ENCODE measurements around the gene THAP4. TPM values are rescaled to one million over a fixed set of nuclear protein-coding genes. Genes with fewer than 3 reads are reported as not detected.
A peak's percentile ranks its signal among the peaks of the same experiment; 100 is the strongest.

The THAP4 gene
- total RNA-seq, 1 donor from 2014 or later = 46.0 TPM

GRCh38 chr2:241584436-241584835 is 52.5 kb downstream of the THAP4 start:
- H3K27ac Mint-ChIP-seq (ENCODE audit: unreplicated experiment) = peak overlapping the region; percentile 38
- peaks cover 6% of the 10 kb centered on the region for H3K4me1 Mint-ChIP-seq (ENCODE audit: low read depth, unreplicated experiment)
- no peak overlapping the region for H3K4me2 ChIP-seq (ENCODE audit: low read length)
- H3K4me3 ChIP-seq (ENCODE audit: insufficient read depth, low read depth, low read length) = no peak overlapping the region
- no peaks in the 10 kb centered on the region for H3K27me3 Mint-ChIP-seq (ENCODE audit: low read depth, unreplicated experiment)
- FAIRE-seq (no peak), DNase-seq (ENCODE audit: low read depth) (peak; percentile 79)
- H3K36me3 ChIP-seq (ENCODE audit: insufficient read depth, low read length) = peaks cover 15% of the 10 kb centered on the region
- no peaks in the 10 kb centered on the region for H4K20me1 ChIP-seq (ENCODE audit: insufficient read depth, low read length)
- H2AFZ ChIP-seq (ENCODE audit: low read depth, low read length) = no peak overlapping the region
- peaks cover 55% of the 10 kb centered on the region for H3K9me3 Mint-ChIP-seq (ENCODE audit: unreplicated experiment)
- TF ChIP-seq EZH2 (IDR thresholded peaks at IDR 0.05; ENCODE audit: insufficient read depth, low read length) (no peak), CTCF (IDR thresholded peaks at IDR 0.05; ENCODE audit: insufficient read depth, low read depth, low read length) (no peak)
- no peaks in the 10 kb centered on the region for H3K79me2 ChIP-seq (ENCODE audit: insufficient read depth, low read length)
- no peaks in the 10 kb centered on the region for H3K27me3 ChIP-seq (ENCODE audit: insufficient read depth, low read length)
- peak overlapping the region; percentile 21 for H3K27ac ChIP-seq (ENCODE audit: low read depth, low read length)
- peaks cover 19% of the 10 kb centered on the region for H3K9me3 ChIP-seq (ENCODE audit: insufficient read depth, low read depth, low read length)
- H3K36me3 Mint-ChIP-seq (ENCODE audit: low read depth, unreplicated experiment) = peaks cover 59% of the 10 kb centered on the region
- no peaks in the 10 kb centered on the region for H3K4me1 ChIP-seq (ENCODE audit: insufficient read depth, low read length)
- no peak overlapping the region for H3K9ac ChIP-seq (ENCODE audit: low read length)
- H3K4me3 Mint-ChIP-seq (ENCODE audit: unreplicated experiment) = no peak overlapping the region

GRCh38 chr2:241582806-241583205 is 54.2 kb downstream of the THAP4 start:
- peaks cover 15% of the 10 kb centered on the region for H3K36me3 ChIP-seq (ENCODE audit: insufficient read depth, low read length)

More at GRCh38 chr2:241582806-241583205, 54.2 kb downstream of the THAP4 start:
- H3K4me1 ChIP-seq (ENCODE audit: insufficient read depth, low read length) = no peaks in the 10 kb centered on the region
- peaks cover 19% of the 10 kb centered on the region for H3K9me3 ChIP-seq (ENCODE audit: insufficient read depth, low read depth, low read length)
- no peak overlapping the region for H3K27ac ChIP-seq (ENCODE audit: low read depth, low read length)
- TF ChIP-seq EZH2 (IDR thresholded peaks at IDR 0.05; ENCODE audit: insufficient read depth, low read length) = no peak
- no peak for TF ChIP-seq CTCF (IDR thresholded peaks at IDR 0.05; ENCODE audit: insufficient read depth, low read depth, low read length)
- FAIRE-seq (no peak), DNase-seq (ENCODE audit: low read depth) (no peak)
- H3K27ac Mint-ChIP-seq (ENCODE audit: unreplicated experiment) = no peak overlapping the region
- no peak overlapping the region for H3K4me3 Mint-ChIP-seq (ENCODE audit: unreplicated experiment)
- H3K27me3 Mint-ChIP-seq (ENCODE audit: low read depth, unreplicated experiment) = no peaks in the 10 kb centered on the region
- peaks cover 47% of the 10 kb centered on the region for H3K9me3 Mint-ChIP-seq (ENCODE audit: unreplicated experiment)
- no peaks in the 10 kb centered on the region for H3K79me2 ChIP-seq (ENCODE audit: insufficient read depth, low read length)
- H3K4me3 ChIP-seq (ENCODE audit: insufficient read depth, low read depth, low read length) = no peak overlapping the region
- no peaks in the 10 kb centered on the region for H4K20me1 ChIP-seq (ENCODE audit: insufficient read depth, low read length)
- H2AFZ ChIP-seq (ENCODE audit: low read depth, low read length) = no peak overlapping the region
- no peak overlapping the region for H3K9ac ChIP-seq (ENCODE audit: low read length)
- peaks cover 8% of the 10 kb centered on the region for H3K4me1 Mint-ChIP-seq (ENCODE audit: low read depth, unreplicated experiment)
- no peaks in the 10 kb centered on the region for H3K27me3 ChIP-seq (ENCODE audit: insufficient read depth, low read length)
- peaks cover 62% of the 10 kb centered on the region for H3K36me3 Mint-ChIP-seq (ENCODE audit: low read depth, unreplicated experiment)
- no peak overlapping the region for H3K4me2 ChIP-seq (ENCODE audit: low read length)
